KBM-7 (cell line): ENCODE measurements around the gene JMJD4.

Experiments
- DNase-seq: peaks from one replicate; pipeline ENCODE4 v3.0.0-alpha.2; 2015
- in situ Hi-C: fragments of 300-500 bp; cut with MboI; formaldehyde crosslinking; loops from 2 replicates; pipeline ENCODE4 v1.14.3; 2020; ENCODE audit warnings: low sequenced_read_pairs, low pct_unique_long_range_greater_than_20kb, mixed read lengths

Gene JMJD4

GRCh38 chr1:227738820-227739219 is 3.7 kb upstream of the JMJD4 start:
- in situ Hi-C loops: no loop called here
- no peak for DNase-seq

GRCh38 chr1:227736814-227737432 is 1.8 kb upstream of the JMJD4 start:
- in situ Hi-C loops: no loop called here
- DNase-seq: no peak

- no peak for DNase-seq
- in situ Hi-C loops: no loop called here
Measured at GRCh38 chr1:227735539-227736285, 610 bp upstream of the JMJD4 start.

- in situ Hi-C loops: no loop called here
- DNase-seq: no peak
Measured at GRCh38 chr1:227734546-227734855, 601 bp downstream of the JMJD4 start.

GRCh38 chr1:227733751-227734545 is 1.2 kb downstream of the JMJD4 start:
- in situ Hi-C loops: no loop called here

GRCh38 chr1:227733309-227733705 is 1.8 kb downstream of the JMJD4 start:
- DNase-seq: no peak
- in situ Hi-C loops: no loop called here

More at GRCh38 chr1:227733751-227734545, 1.2 kb downstream of the JMJD4 start:
- no peak for DNase-seq

DNA sequence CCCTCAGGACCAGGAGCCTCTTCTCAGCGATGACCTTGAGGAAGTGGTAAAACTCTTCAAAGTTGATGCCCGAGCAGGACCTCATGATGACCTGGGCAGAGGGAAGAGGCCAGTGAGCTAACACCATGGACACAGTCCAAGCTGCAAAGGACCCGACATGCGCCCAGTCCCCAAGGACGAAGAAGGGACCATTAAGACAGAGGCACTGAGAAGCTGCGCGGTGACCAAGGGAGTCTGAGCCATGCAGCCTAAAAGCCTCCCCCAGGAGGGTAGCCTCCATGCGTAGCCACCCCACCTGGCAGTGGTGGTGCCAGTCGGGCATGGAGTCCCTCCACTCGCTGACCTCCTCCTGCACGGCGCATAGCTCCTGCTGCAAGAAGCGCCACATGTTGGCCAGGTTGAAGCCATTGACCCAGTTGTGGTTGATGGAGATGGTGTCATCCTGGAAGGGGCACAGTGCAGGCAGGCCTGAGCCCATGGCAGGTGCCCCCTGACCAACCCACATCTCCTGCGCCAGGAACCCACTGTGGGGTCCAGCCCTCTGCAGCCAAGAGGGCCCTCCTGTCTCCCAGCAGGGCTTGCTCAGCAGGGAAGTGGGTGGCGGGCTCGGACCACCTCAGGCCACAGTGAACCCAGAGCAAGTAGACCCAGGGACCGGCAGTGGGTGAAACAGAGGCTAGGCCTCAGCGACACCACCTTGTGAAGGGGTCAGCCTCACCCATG is 2.4 kb downstream of the JMJD4 start:
- in situ Hi-C loops: no loop called here
- DNase-seq: no peak

GRCh38 chr1:227731696-227732585 is 3.2 kb downstream of the JMJD4 start:
- no peak for DNase-seq
- in situ Hi-C loops: no loop called here

DNA sequence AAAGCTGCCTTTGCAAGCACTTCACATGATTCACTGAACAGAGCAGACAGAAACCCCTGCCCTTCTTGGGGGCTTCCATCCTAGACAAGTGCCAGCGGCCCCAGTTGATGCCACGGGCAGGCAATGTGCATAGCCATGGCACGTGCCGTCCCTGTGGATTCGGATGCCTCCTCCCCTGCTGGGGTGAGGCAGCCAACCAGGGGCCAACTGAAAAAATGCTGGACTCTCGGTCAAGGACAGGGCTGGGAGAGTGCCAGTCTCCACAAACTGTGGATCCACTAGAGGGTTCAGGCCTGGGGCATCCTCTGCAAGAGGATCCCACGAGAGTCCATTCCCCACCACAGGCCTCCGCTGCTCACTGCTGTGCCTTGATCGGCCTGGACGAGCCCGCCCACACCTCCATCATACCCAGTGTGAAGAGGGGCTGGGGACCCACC is 3.8 kb downstream of the JMJD4 start:
- no peak for DNase-seq
- in situ Hi-C loops: no loop called here

DNA sequence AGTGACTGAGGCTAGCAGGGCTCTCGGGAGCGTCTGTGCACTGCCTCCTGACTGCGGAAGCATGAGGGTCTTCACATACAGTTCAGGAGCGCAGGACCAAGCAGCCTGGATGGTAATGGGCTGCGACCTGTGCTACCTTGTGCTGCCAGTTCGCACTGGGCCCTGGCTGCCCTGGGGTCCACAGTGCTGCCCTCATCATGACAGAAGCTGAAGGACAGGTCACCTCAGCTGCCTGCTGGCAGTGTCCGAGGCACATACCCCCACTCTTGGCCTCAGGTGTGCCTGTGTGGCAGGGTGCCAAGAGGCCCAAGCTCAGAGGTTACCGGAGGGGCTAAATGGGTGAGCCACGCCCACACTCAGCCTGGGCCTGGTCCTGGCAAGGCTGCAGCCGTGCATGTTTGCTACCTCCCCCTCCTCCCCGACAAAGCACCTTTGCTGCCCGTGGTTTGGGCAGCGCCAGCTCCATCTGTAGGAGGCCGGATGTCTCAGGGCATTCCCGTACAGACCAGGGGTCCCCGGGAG is 4.4 kb downstream of the JMJD4 start:
- in situ Hi-C loops: no loop called here
- DNase-seq: no peak

GRCh38 chr1:227729881-227730629 is 5.0 kb downstream of the JMJD4 start:
- in situ Hi-C loops: no loop called here
- DNase-seq: peak; percentile 82

- in situ Hi-C loops: no loop called here
- no peak for DNase-seq
Measured at GRCh38 chr1:227729144-227729880, 5.8 kb downstream of the JMJD4 start.

DNA sequence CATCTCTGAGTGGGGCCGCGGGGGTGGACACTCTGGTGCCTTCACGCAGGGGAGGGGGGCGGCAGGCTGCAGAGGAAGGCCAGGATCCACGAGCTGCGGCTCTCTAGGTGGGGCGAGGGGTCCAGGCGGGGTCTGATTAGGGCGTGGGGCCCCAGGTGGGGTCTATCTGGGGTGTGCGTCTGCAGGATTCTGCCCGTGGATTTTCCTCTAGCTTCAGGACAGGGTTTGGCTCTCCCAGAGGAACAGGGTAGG is 6.3 kb downstream of the JMJD4 start:
- in situ Hi-C loops: no loop called here
- DNase-seq: no peak

DNA sequence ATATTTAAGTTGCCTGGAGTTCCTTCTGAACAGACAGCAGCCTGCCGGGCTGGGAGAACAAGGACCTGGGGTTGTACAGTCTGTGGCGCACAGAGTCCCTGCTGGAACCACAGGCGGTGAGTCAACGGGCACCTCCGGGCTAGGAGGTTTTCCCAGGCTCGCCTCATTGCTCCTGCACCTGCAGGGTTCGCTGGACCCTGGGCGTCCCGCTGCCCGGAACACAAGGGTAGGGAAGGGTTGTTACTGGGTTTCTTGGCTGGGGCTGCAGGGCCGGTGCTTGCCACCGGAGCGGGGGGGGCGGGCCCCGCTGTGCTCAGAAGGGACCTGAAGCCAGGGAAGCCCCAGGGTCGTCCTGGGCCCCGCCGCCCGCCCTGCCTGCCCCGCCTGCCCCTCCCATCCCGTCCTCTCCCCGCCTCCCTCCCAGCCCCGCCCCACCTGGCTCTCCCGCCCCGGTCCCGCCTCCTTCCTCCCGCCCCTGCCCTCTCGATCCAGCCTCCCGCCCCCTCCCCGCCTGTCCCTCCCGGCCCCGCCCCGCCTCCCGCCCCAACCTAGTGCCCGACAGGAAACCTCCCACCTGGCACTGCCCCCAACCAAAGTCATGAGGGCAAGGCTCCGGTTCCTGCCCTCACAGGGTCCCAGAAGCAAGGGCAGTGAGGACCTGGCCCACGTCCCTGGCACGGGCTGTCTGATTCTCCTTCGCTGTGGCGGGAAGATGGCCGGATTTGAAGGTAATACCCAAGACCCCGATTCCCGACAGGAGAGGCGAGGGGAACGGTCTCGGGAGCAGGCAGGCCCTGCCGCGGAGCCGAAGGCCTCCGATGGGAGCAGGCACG is 6.8 kb downstream of the JMJD4 start:
- peak; percentile 52 for DNase-seq
- in situ Hi-C loops: no loop called here

DNA sequence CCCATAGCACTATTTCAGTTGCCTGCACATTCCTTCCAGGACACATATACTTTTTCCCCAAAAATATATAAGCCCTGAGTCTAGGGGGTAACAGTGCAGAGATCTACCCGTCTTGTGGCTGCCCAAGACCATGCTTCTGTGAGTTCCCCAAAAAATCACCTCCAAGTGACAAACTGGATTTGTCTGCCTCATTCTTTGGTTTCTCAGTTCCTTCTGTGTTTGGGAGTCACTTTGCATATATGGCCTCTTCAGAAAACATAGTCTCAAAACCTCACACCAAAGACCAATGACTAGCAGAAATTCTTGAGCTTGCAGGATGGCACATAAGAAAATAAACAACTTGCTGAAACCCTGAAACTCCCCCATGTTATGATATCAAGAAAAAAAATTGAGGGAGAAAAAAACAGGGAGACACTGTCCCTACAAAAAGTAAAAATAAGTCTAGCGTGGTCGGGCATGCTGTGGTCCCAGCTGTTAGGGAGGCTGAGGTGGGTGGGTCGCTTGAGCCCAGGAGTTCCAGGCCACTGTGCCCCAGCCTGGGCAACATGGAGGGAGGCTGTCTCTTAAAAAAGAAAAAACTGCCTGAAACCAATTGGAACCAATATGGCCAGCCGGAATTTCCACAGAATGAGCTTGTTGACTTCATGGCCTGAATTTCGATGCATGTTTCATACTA is 8.0 kb downstream of the JMJD4 start:
- no peak for DNase-seq
- in situ Hi-C loops: no loop called here

DNA sequence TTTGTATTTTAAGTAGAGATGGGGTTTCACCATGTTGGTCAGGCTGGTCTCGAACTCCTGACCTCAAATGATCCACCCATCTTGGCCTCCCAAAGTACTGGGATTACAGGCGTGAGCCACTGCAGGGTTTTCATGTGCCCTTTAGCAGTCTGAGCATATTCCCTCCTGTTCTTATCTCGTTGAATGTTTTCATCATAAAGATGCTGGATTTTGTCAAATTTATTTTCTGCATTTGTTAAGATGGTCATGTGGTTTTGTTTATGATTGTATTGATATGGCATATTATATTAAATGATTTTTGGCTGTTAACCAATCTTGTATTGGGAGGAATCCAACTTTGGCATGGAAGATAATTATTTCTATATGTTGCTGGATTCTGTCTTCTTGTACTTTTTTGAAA is 8.8 kb downstream of the JMJD4 start:
- no peak for DNase-seq
- in situ Hi-C loops: no loop called here
